22Rv1 (cell line): Measurements from ENCODE around the gene CCDC92.

Experiments
- ZFX ChIP-seq: fragments of 450-650 bp; IDR thresholded peaks from 2 replicates; pipeline ENCODE4 v1.6.1; 2017; ENCODE audit warnings: antibody characterized with exemption, borderline replicate concordance
- TF ChIP-seq, protein P1 (sequence below): fragments of 450-650 bp; IDR thresholded peaks from 2 replicates; pipeline ENCODE4 v1.5.1; 2017; ENCODE audit warnings: mild to moderate bottlenecking

DNA sequence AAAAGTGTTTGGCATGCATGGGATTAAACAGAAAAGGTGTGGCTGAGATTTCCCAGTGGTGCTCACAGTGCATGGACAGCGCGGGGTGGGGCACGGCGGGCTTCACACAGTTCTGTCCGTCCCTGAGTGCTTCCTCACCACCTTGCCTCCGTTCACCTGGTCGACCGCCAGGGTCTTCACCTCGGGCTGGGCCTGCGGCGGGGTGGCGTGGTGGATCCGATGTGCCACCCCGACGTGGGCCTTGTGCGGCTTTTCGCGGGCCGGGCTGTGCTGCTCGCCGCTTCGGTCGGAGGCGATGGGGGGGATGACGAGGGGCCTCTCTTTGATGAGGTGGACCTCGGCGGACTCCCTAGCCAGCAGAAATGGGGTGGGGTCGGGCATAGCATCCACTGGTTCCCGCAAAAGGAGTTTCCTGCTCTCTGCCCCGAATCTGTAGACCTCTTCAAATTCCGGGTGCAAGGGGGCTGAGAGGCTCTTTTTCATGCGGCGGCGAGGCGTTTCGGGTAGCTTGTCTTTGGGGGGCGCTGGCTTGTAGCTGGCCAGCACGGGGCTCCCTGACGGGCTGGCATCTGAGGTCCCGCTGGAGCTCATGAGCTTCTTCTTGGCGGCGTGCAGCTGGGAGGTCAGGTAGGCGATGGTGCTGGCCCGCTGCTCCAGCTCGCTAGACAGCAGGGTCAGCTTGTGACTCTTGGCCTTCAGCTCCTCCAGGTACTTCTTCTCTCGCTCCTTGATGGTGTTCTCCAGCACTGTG is 35.5 kb downstream of the CCDC92 start:
- TF ChIP-seq, protein P1, sequence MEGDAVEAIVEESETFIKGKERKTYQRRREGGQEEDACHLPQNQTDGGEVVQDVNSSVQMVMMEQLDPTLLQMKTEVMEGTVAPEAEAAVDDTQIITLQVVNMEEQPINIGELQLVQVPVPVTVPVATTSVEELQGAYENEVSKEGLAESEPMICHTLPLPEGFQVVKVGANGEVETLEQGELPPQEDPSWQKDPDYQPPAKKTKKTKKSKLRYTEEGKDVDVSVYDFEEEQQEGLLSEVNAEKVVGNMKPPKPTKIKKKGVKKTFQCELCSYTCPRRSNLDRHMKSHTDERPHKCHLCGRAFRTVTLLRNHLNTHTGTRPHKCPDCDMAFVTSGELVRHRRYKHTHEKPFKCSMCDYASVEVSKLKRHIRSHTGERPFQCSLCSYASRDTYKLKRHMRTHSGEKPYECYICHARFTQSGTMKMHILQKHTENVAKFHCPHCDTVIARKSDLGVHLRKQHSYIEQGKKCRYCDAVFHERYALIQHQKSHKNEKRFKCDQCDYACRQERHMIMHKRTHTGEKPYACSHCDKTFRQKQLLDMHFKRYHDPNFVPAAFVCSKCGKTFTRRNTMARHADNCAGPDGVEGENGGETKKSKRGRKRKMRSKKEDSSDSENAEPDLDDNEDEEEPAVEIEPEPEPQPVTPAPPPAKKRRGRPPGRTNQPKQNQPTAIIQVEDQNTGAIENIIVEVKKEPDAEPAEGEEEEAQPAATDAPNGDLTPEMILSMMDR, result no peak
- TF ChIP-seq ZFX, result no peak
